Naive thymus-derived CD8-positive, alpha-beta T cell (primary cell): ENCODE data around the gene FUT9. TPM values are rescaled to one million over a fixed set of nuclear protein-coding genes. Genes with fewer than 3 reads are reported as not detected.

Experiments
- ATAC-seq, 2 donors: fragments of 150-1000 bp; cut with Tn5 transposase in 1 of 2; sonication (Bioruptor Pico), chemical (Tn5 transposase) in 1 of 2; 1 replicate in 1 of 2; 2 replicates in 1 of 2; pipeline ENCODE4 v1.10.0; 2021; ENCODE audit warnings: mild to moderate bottlenecking in 2 of 2, moderate library complexity in 2 of 2
- POLR2A ChIA-PET: fragments of 350-600 bp; sonication (Branson Sonifier 250); formaldehyde crosslinking; loops from one replicate; lab custom pipeline; 2021; ENCODE audit warnings: antibody characterized with exemption; lab: Charles Lee
- DNase-seq, 10 donors: peaks; one replicate each; pipeline versions ENCODE4 v3.0.0 to v3.0.0-alpha.2; 2020 to 2022
- H3K27ac Mint-ChIP-seq, 10 donors: one replicate each; pipeline ENCODE4 v1.8.0; 2020 to 2022; ENCODE audit warnings: mild to moderate bottlenecking in 10 of 10, mixed read lengths in 10 of 10, moderate library complexity in 4 of 10, inconsistent platforms in 1 of 10
- H3K27me3 Mint-ChIP-seq, 5 donors: one replicate each; pipeline ENCODE4 v1.8.0; 2021 to 2022; ENCODE audit warnings: mixed read lengths in 5 of 5
- H3K36me3 Mint-ChIP-seq, 3 donors: one replicate each; pipeline ENCODE4 v1.8.0; 2020 to 2022; ENCODE audit warnings: mixed read lengths in 3 of 3, mild to moderate bottlenecking in 2 of 3, inconsistent platforms in 1 of 3
- H3K4me1 Mint-ChIP-seq, 4 donors: one replicate each; pipeline ENCODE4 v1.8.0; 2021 to 2022; ENCODE audit warnings: mixed read lengths in 4 of 4
- H3K4me3 Mint-ChIP-seq, 10 donors: one replicate each; pipeline ENCODE4 v1.8.0; 2020 to 2022; ENCODE audit warnings: mild to moderate bottlenecking in 10 of 10, mixed read lengths in 10 of 10, moderate library complexity in 6 of 10, inconsistent platforms in 1 of 10
- H3K9me3 Mint-ChIP-seq, 9 donors: one replicate each; pipeline ENCODE4 v1.8.0; 2020 to 2022; ENCODE audit warnings: mixed read lengths in 9 of 9, mild to moderate bottlenecking in 3 of 9, inconsistent platforms in 1 of 9, moderate library complexity in 1 of 9
- polyA plus RNA-seq, 3 donors: library from polyadenylated mRNA; unstranded; fragments of 300-500 nt; fragmentation: Illumina TruSeq; gene quantifications; one replicate each; pipeline ENCODE4 v1.2.3, GENCODE V29; 2021
- total RNA-seq, 8 experiments: library from RNA in 2 of 8; stranded (reverse) in 2 of 8; gene quantifications; one replicate each; pipeline ENCODE4 v1.2.3 and lab custom pipeline; 2021 to 2026

FUT9 gene
- total and polyA plus RNA-seq, 5 experiments from 2014 or later, result not detected

- ATAC-seq (no peak), DNase-seq (no peak)
- Mint-ChIP-seq H3K36me3 (no peaks in the 10 kb centered on the region), H3K4me1 (no peaks in the 10 kb centered on the region), H3K9me3 (peaks cover 0 to 18% (median 8%) of the 10 kb centered on the region in 9 donors), H3K27ac (no peak overlapping the region), H3K27me3 (peaks cover 0 to 3% (median 0%) of the 10 kb centered on the region in 5 donors), H3K4me3 (no peak overlapping the region)
- POLR2A ChIA-PET, result no interaction called here
Measured at GRCh38 chr6:96197241-96197640, 181.5 kb downstream of the FUT9 start.

GRCh38 chr6:96202571-96202970 lies 186.8 kb downstream of the FUT9 start:
- Mint-ChIP-seq H3K4me1 (no peaks in the 10 kb centered on the region), H3K4me3 (no peak overlapping the region), H3K36me3 (no peaks in the 10 kb centered on the region), H3K27ac (no peak overlapping the region), H3K9me3 (peaks cover 0 to 7% (median 0%) of the 10 kb centered on the region in 9 donors), H3K27me3 (no peaks in the 10 kb centered on the region)
- ATAC-seq, result no peak
- no peak for DNase-seq
- POLR2A ChIA-PET, result interaction anchor here (0.6 kb wide), 1 partner anchor 639 kb away, joined by 4 read pairs; no protein-coding TSS in a partner anchor

GRCh38 chr6:96211341-96211740 lies 195.6 kb downstream of the FUT9 start:
- Mint-ChIP-seq H3K36me3 (no peaks in the 10 kb centered on the region), H3K27me3 (peaks cover 0 to 2% (median 0%) of the 10 kb centered on the region in 5 donors), H3K4me1 (no peaks in the 10 kb centered on the region), H3K27ac (no peak overlapping the region), H3K4me3 (no peak overlapping the region), H3K9me3 (no peaks in the 10 kb centered on the region)
- no peak for ATAC-seq
- DNase-seq, result no peak
- POLR2A ChIA-PET, result no interaction called here

- ATAC-seq (no peak), DNase-seq (no peak)
- Mint-ChIP-seq H3K36me3 (no peaks in the 10 kb centered on the region), H3K4me3 (no peak overlapping the region), H3K27ac (no peak overlapping the region), H3K4me1 (no peaks in the 10 kb centered on the region), H3K27me3 (peaks cover 0 to 2% (median 0%) of the 10 kb centered on the region in 5 donors), H3K9me3 (no peaks in the 10 kb centered on the region)
- POLR2A ChIA-PET, result no interaction called here
Measured at GRCh38 chr6:96212066-96212465, 196.3 kb downstream of the FUT9 start.

- DNase-seq, result no peak
- POLR2A ChIA-PET, result no interaction called here
- H3K27ac Mint-ChIP-seq, result no peak overlapping the region
Measured at GRCh38 chr6:96213784-96214183, 198.0 kb downstream of the FUT9 start.

GRCh38 chr6:96223695-96224094 lies 207.9 kb downstream of the FUT9 start:
- H3K27ac Mint-ChIP-seq, result no peak overlapping the region
- POLR2A ChIA-PET, result no interaction called here
- H3K4me1 Mint-ChIP-seq, result peaks cover 0 to 2% (median 0%) of the 10 kb centered on the region in 4 donors
- H3K4me3 Mint-ChIP-seq, result no peak overlapping the region
- H3K36me3 Mint-ChIP-seq, result no peaks in the 10 kb centered on the region
- peaks cover 0 to 9% (median 2%) of the 10 kb centered on the region in 5 donors for H3K27me3 Mint-ChIP-seq
- no peak for DNase-seq
- H3K9me3 Mint-ChIP-seq, result no peaks in the 10 kb centered on the region
- no peak for ATAC-seq

More at GRCh38 chr6:96213784-96214183, 198.0 kb downstream of the FUT9 start:
- Mint-ChIP-seq H3K9me3 (no peaks in the 10 kb centered on the region), H3K4me3 (no peak overlapping the region), H3K4me1 (no peaks in the 10 kb centered on the region), H3K36me3 (no peaks in the 10 kb centered on the region), H3K27me3 (peaks cover 0 to 2% (median 0%) of the 10 kb centered on the region in 5 donors)
- ATAC-seq, result no peak

GRCh38 chr6:96227135-96227534 lies 211.4 kb downstream of the FUT9 start:
- Mint-ChIP-seq H3K36me3 (no peaks in the 10 kb centered on the region), H3K4me3 (no peak overlapping the region), H3K9me3 (no peaks in the 10 kb centered on the region), H3K27me3 (peaks cover 0 to 12% (median 2%) of the 10 kb centered on the region in 5 donors), H3K4me1 (peaks cover 0 to 2% (median 0%) of the 10 kb centered on the region in 4 donors), H3K27ac (no peak overlapping the region)
- DNase-seq, result no peak
- no peak for ATAC-seq
- POLR2A ChIA-PET, result no interaction called here

GRCh38 chr6:96234444-96234843 lies 218.7 kb downstream of the FUT9 start:
- ATAC-seq (no peak), DNase-seq (no peak)
- H3K27ac Mint-ChIP-seq, result no peak overlapping the region
- H3K36me3 Mint-ChIP-seq, result no peaks in the 10 kb centered on the region
- no peaks in the 10 kb centered on the region for H3K4me1 Mint-ChIP-seq
- H3K9me3 Mint-ChIP-seq, result no peaks in the 10 kb centered on the region
- POLR2A ChIA-PET, result no interaction called here
- H3K4me3 Mint-ChIP-seq, result no peak overlapping the region
- peaks cover 0 to 21% (median 5%) of the 10 kb centered on the region in 5 donors for H3K27me3 Mint-ChIP-seq

- no peaks in the 10 kb centered on the region for H3K4me1 Mint-ChIP-seq
- H3K9me3 Mint-ChIP-seq, result no peaks in the 10 kb centered on the region
- H3K27ac Mint-ChIP-seq, result no peak overlapping the region
- POLR2A ChIA-PET, result no interaction called here
- H3K36me3 Mint-ChIP-seq, result no peaks in the 10 kb centered on the region
- DNase-seq (no peak), ATAC-seq (no peak)
- H3K4me3 Mint-ChIP-seq, result no peak overlapping the region
- H3K27me3 Mint-ChIP-seq, result peaks cover 0 to 21% (median 4%) of the 10 kb centered on the region in 5 donors
Measured at GRCh38 chr6:96235927-96236326, 220.2 kb downstream of the FUT9 start.

GRCh38 chr6:96236471-96236870 lies 220.7 kb downstream of the FUT9 start:
- Mint-ChIP-seq H3K36me3 (no peaks in the 10 kb centered on the region), H3K4me1 (no peaks in the 10 kb centered on the region), H3K27me3 (peaks cover 0 to 21% (median 4%) of the 10 kb centered on the region in 5 donors), H3K4me3 (no peak overlapping the region), H3K27ac (no peak overlapping the region), H3K9me3 (no peaks in the 10 kb centered on the region)
- DNase-seq, result no peak
- no peak for ATAC-seq
- POLR2A ChIA-PET, result no interaction called here

GRCh38 chr6:96237638-96238347 lies 222.0 kb downstream of the FUT9 start:
- Mint-ChIP-seq H3K27ac (no peak overlapping the region), H3K4me3 (no peak overlapping the region), H3K4me1 (no peaks in the 10 kb centered on the region), H3K9me3 (no peaks in the 10 kb centered on the region), H3K27me3 (peaks cover 0 to 21% (median 4%) of the 10 kb centered on the region in 5 donors), H3K36me3 (no peaks in the 10 kb centered on the region)
- POLR2A ChIA-PET, result no interaction called here
- no peak for ATAC-seq
- no peak for DNase-seq

- Mint-ChIP-seq H3K4me1 (no peaks in the 10 kb centered on the region), H3K9me3 (no peaks in the 10 kb centered on the region), H3K4me3 (no peak overlapping the region), H3K36me3 (no peaks in the 10 kb centered on the region), H3K27ac (no peak overlapping the region), H3K27me3 (no peaks in the 10 kb centered on the region)
- no peak for ATAC-seq
- DNase-seq, result no peak
- POLR2A ChIA-PET, result no interaction called here
Measured at GRCh38 chr6:96246563-96246962, 230.8 kb downstream of the FUT9 start.

- Mint-ChIP-seq H3K27me3 (no peaks in the 10 kb centered on the region), H3K36me3 (no peaks in the 10 kb centered on the region), H3K4me3 (no peak overlapping the region), H3K27ac (no peak overlapping the region), H3K9me3 (no peaks in the 10 kb centered on the region), H3K4me1 (no peaks in the 10 kb centered on the region)
- POLR2A ChIA-PET, result no interaction called here
- DNase-seq, result no peak
- ATAC-seq, result no peak
Measured at GRCh38 chr6:96249755-96250154, 234.0 kb downstream of the FUT9 start.

GRCh38 chr6:96257751-96258150 lies 242.0 kb downstream of the FUT9 start:
- peaks cover 0 to 10% (median 0%) of the 10 kb centered on the region in 5 donors for H3K27me3 Mint-ChIP-seq
- H3K36me3 Mint-ChIP-seq, result no peaks in the 10 kb centered on the region
- no peak overlapping the region for H3K27ac Mint-ChIP-seq
- no peak for DNase-seq
- H3K4me3 Mint-ChIP-seq, result no peak overlapping the region
- H3K9me3 Mint-ChIP-seq, result no peaks in the 10 kb centered on the region
- H3K4me1 Mint-ChIP-seq, result no peaks in the 10 kb centered on the region
- POLR2A ChIA-PET, result no interaction called here
- no peak for ATAC-seq
